Measurements from ENCODE around the gene DDX20.

Gene DDX20

GRCh38 chr1:111751906-111752575 is 3.7 kb upstream of the DDX20 start:
- DNase-seq: no peak

- DNase-seq: peak; percentile 33
Measured at GRCh38 chr1:111754984-111755330, 744 bp upstream of the DDX20 start.

- no peak for DNase-seq
Measured at GRCh38 chr1:111756124-111756513, 418 bp downstream of the DDX20 start.

GRCh38 chr1:111758373-111758772 is 2.7 kb downstream of the DDX20 start:
- DNase-seq: no peak

GRCh38 chr1:111761717-111762116 is 6.0 kb downstream of the DDX20 start:
- no peak for DNase-seq

- no peak for DNase-seq
Measured at GRCh38 chr1:111762332-111762731, 6.6 kb downstream of the DDX20 start.

- no peak for DNase-seq
Measured at GRCh38 chr1:111768023-111768422, 12.3 kb downstream of the DDX20 start.

- no peak for DNase-seq
Measured at GRCh38 chr1:111768625-111769024, 12.9 kb downstream of the DDX20 start.

- DNase-seq: peak; percentile 36
Measured at GRCh38 chr1:111769517-111770146, 13.9 kb downstream of the DDX20 start.

GRCh38 chr1:111770916-111771315 is 15.2 kb downstream of the DDX20 start:
- no peak for DNase-seq

- no peak for DNase-seq
Measured at GRCh38 chr1:111775966-111776365, 20.3 kb downstream of the DDX20 start.

- DNase-seq: no peak
Measured at GRCh38 chr1:111776391-111776790, 20.7 kb downstream of the DDX20 start.

GRCh38 chr1:111776861-111777260 is 21.2 kb downstream of the DDX20 start:
- no peak for DNase-seq

- DNase-seq: no peak
Measured at GRCh38 chr1:111777301-111777700, 21.6 kb downstream of the DDX20 start.

GRCh38 chr1:111778066-111778465 is 22.4 kb downstream of the DDX20 start:
- no peak for DNase-seq

- no peak for DNase-seq
Measured at GRCh38 chr1:111778541-111779051, 22.9 kb downstream of the DDX20 start.

- DNase-seq: no peak
Measured at GRCh38 chr1:111779546-111779945, 23.8 kb downstream of the DDX20 start.

- DNase-seq: no peak
Measured at GRCh38 chr1:111784273-111784901, 28.7 kb downstream of the DDX20 start.

GRCh38 chr1:111786669-111787207 is 31.0 kb downstream of the DDX20 start:
- DNase-seq: no peak

GRCh38 chr1:111789142-111789541 is 33.4 kb downstream of the DDX20 start:
- no peak for DNase-seq

GRCh38 chr1:111789666-111790316 is 34.1 kb downstream of the DDX20 start:
- no peak for DNase-seq

GRCh38 chr1:111791776-111792175 is 36.1 kb downstream of the DDX20 start:
- no peak for DNase-seq

- no peak for DNase-seq
Measured at GRCh38 chr1:111792249-111792648, 36.5 kb downstream of the DDX20 start.

Measured in activated naive CD4-positive, alpha-beta T cell treated with anti-CD3 and anti-CD28 coated beads, Interleukin-2, amount 50 U/mL, for 16 hours (primary cell).